ENCODE results near the gene FA2H.
"Not testable (repeated sequence)": the region's sequence is repeated elsewhere in the genome, so short reads cannot be mapped to it uniquely, and the experiment has no call there.

Gene FA2H, protein sequence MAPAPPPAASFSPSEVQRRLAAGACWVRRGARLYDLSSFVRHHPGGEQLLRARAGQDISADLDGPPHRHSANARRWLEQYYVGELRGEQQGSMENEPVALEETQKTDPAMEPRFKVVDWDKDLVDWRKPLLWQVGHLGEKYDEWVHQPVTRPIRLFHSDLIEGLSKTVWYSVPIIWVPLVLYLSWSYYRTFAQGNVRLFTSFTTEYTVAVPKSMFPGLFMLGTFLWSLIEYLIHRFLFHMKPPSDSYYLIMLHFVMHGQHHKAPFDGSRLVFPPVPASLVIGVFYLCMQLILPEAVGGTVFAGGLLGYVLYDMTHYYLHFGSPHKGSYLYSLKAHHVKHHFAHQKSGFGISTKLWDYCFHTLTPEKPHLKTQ

DNA sequence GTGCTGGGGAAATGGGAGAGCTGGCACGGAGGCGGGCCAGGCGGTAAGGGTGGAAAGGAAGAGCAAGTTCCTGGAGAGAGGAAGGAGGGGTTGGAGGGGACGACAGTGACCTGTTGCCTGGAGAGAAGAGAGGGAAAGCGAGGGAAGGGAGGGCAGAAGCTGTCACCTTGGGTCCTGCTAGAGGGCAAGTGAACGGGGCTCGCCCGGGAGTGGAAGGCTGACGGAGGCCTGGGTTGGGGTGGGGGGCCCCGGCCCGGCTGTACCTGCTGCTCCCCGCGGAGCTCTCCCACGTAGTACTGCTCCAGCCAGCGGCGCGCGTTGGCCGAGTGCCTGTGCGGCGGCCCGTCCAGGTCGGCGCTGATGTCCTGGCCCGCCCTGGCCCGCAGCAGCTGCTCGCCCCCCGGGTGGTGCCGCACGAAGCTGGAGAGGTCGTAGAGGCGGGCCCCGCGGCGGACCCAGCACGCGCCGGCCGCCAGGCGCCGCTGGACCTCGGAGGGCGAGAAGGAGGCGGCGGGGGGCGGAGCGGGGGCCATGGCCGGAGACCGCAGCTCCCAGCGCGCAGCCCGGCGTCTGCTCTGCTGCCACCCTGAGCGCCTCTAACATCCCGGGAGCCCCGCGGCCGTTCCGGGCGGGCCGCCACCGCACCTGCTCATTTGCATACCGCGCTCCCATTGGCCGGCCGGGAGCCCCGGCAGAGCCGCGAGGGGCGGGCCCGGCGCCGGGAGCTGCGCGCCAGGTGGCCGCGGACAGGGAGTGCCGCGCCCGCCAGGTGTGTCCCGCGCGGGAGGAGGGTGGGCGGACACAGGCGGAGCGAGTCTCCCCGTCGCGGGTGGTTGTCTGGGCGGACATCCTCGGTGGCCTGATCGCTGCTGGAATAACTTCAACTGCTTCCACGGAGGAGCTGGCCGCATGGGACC is at the start of gene FA2H:
TSS of gene FA2H (minus strand) at position 598 of the 917 bp plus-strand sequence. CDS start at position 533, 65 bp downstream.
- DNase-seq, result peak; percentile 93

GRCh38 chr16:74817851-74818250 is 43.2 kb upstream of the FA2H start:
- DNase-seq, result no peak

- DNase-seq, result peak; percentile 79
These were observed 38.6 kb upstream of the FA2H start for GRCh38 chr16:74813109-74813641.

DNA sequence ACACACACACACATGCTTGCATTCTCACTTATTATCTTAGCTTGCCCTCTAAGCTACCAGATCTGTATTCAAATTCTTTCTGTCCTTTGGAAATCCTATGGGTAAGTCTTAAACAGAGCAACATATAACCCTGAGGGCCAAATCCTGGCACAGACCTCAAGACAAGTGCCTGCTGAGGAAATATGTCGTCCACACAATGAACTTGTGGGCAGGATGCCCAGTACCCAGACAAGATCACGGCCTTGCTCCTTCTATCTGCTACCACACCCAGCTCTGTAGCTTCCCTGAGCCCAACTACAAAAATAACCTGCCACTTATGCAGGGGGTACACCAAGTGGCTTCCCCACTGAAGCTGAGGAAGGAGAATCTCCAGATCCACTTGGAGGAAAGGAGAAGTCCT is 37.3 kb upstream of the FA2H start:
- DNase-seq, result no peak

- DNase-seq, result not testable (repeated sequence)
These were observed 36.6 kb upstream of the FA2H start for GRCh38 chr16:74811216-74811615.

DNA sequence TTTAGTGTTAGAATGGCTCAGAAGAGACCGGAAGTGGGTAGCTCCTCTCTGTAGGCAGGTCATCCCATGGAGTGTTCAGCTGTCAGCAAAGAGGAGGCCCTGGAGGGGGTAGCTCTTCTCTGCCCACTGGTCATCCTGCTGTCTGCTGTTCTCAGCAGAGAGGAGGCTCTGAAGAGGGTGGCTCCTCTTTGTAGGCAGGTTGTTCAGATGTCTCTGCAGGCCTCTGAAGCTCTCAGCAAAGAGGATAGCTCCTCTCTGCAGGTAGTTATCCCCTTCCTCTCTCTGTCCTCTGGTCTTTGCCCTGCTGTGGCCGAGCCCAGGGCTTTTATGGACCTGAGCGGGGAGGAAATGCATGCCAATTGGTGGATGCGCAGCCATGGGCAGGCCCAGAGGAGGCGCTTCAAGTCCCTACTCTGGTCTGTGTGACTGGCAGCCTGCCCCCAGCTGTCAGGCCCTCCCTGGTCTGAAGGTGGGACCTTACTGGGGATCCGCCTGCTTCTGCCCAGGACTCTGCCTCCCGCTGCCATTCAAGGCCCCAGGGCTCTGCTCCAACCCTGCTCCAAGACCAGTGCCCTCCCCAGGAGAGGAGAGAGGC is 32.5 kb upstream of the FA2H start:
- no peak for DNase-seq

DNA sequence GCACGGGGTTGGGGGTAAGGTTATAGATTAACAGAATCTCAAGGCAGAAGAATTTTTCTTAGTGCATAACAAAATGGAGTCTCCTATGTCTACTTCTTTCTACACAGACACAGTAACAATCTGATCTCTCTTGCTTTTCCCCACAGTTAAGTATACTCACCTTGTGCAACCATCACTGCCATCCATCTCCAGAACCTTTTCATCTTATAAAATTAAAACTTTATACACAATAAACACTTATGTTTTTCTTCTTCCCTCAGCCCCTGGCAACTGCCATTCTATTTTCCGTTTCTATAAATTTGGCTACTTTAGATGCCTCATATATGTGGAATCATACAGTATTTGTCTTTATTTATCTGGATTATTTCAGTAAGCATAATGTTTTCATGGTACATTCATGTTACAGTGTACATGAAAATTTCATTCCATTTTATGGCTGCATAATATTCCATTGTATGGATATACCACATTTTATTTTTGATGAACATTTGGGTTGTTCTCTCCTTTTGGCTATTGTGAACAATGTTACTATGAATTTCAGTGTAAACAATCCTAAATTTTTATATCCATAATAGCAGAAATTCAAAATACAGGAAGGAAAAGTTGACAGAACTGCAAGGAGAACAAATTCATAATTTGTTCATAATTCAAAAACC is 25.7 kb upstream of the FA2H start:
- no peak for DNase-seq

DNA sequence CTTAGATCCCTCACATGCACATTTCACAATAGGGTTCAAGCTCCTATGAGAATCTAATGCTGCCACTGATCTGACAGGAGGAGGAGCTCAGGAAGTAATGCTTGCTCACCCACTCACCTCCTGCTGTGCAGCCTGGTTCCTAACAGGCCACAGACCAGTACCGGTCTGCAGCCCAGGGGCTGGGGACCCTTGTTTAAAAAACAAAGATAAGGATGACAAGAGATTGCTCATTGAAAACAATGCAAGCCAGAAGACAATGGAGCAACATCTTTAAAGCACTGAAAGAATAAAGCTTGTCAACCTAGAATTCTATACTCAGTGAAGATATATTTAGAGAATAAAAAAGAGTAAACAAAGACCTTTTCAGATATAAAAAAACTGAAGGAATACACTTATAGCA is 22.8 kb upstream of the FA2H start:
- no peak for DNase-seq

- DNase-seq, result no peak
These were observed 20.5 kb upstream of the FA2H start for GRCh38 chr16:74795104-74795503.

DNA sequence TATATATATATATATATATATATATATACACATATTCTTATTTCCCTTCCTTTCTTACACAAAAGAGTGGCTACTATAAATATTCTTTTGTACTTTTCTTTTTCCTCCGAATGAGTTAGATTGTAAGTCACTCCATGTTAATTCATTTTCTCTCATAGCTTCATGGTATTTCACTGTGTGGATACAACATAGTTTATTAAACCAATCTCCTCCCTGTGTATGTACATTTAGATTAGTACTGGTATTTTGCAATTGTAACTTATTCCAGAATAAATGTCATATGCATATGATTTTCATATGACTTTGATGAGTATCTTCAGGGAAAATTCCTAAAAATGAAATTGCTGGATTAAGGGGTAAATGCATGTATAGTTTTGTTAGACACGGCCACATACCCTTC is 20.0 kb upstream of the FA2H start:
- no peak for DNase-seq

DNA sequence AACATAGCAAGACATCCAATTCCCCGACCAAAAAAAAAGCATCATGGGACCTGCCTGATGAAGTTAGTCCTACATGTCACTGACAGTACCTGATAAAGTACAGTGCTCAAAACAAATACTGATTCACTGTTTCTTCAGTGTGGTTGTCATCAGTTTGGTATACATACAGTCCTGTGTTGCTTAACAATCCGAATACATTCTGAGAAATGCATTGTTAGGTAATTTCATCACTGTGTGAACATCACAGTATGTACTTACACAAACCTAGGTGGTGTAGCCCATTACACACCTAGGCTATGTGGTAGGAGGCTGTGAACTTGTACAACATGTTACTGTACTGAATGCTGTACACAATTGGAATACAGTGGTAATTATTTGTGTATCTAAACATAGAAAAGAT is 19.0 kb upstream of the FA2H start:
- DNase-seq, result no peak

- no peak for DNase-seq
These were observed 17.6 kb upstream of the FA2H start for GRCh38 chr16:74792225-74792624.

GRCh38 chr16:74791749-74792148 is 17.1 kb upstream of the FA2H start:
- DNase-seq, result not testable (repeated sequence)

DNA sequence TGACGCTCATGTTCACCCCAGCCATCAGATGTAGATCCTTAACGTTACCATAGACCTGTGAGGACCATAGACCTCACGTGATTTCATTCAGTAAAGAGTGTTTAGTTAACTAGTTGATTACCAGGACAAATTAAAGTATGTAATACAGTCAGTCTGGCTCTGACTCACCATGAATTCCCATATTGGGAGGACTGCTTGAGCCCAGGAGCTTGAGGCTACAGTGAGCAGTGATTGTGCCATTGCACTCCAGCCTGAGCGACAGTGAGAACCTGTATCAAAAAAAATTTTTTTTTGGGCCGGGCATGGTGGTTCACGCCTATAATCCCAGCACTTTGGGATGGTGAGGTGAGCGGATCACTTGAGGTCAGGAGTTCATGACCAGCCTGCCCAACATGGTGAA is 13.5 kb upstream of the FA2H start:
- DNase-seq, result no peak

GRCh38 chr16:74785031-74785430 is 10.4 kb upstream of the FA2H start:
- DNase-seq, result no peak

DNA sequence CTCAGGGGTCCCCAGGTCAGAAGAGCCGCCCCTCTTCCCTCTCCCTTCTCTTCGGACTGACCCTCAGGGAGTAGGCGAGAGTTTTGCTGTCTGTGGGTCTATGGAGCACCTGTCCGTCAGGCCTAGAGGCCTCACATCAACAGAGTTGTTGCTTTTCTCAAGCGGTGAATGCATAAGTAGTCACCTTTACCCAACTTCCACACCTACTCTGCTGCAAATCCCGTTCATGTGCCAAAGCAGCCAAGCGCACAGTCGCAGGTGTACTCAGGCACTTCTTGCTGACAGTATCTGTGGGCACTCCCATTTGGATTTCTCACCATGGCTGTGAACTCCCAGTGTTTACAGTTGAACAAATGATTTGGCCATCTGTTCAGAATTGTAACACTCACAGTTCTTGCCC is 4.0 kb upstream of the FA2H start:
- peak; percentile 12 for DNase-seq

- DNase-seq, result no peak
These were observed 2.3 kb upstream of the FA2H start for GRCh38 chr16:74776926-74777325.

- DNase-seq, result no peak
These were observed 635 bp upstream of the FA2H start for GRCh38 chr16:74775255-74775654.

DNA sequence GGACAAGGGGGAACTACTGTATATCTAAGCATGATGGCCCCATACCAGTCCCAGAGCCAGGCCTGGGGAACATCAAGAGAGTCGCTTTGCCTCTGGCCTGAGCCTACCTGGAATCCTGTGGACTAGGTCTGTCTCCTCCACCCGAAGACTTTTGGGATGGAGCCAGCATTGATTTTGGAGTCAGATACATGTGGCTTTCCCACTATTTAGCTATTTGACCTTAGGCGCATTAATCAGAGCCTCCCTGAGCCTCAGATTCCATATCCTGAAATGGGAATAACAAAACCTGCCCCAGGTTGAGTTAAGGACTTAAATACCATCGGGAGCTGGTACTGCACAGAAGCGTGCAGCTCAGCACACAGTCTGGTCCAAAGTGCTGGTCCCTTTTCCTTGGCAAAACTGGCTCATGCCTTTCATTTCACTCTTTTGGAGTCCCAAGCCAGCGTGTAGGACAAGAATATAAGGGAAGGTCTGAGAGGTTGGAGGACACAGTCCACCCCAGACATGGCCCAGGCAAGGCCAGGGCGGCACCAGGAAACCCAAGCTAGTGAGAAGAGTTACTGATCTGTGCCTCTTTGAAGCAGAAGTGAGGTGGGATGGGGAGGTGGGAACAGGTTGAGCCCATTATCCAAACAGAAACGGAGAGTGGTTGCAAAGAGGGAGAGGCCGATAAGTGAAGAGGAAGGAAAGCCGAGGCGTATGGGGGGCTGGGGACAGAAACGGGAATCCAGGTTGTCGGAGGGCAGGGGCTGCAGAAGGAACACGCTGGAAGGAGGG is 986 bp downstream of the FA2H start:
- DNase-seq, result no peak

- DNase-seq, result no peak
These were observed 2.8 kb downstream of the FA2H start for GRCh38 chr16:74771656-74772315.

- DNase-seq, result no peak
These were observed 3.6 kb downstream of the FA2H start for GRCh38 chr16:74770831-74771526.
